NCI-H1436 (cell line): ENCODE measurements around the gene SDHA.
"Not testable (repeated sequence)": the region's sequence is repeated elsewhere in the genome, so short reads cannot be mapped to it uniquely, and the experiment has no call there.

Experiments
- DNase-seq: peaks from one replicate; lab custom pipeline; 2025; lab: John Stamatoyannopoulos, UW

SDHA gene

DNA sequence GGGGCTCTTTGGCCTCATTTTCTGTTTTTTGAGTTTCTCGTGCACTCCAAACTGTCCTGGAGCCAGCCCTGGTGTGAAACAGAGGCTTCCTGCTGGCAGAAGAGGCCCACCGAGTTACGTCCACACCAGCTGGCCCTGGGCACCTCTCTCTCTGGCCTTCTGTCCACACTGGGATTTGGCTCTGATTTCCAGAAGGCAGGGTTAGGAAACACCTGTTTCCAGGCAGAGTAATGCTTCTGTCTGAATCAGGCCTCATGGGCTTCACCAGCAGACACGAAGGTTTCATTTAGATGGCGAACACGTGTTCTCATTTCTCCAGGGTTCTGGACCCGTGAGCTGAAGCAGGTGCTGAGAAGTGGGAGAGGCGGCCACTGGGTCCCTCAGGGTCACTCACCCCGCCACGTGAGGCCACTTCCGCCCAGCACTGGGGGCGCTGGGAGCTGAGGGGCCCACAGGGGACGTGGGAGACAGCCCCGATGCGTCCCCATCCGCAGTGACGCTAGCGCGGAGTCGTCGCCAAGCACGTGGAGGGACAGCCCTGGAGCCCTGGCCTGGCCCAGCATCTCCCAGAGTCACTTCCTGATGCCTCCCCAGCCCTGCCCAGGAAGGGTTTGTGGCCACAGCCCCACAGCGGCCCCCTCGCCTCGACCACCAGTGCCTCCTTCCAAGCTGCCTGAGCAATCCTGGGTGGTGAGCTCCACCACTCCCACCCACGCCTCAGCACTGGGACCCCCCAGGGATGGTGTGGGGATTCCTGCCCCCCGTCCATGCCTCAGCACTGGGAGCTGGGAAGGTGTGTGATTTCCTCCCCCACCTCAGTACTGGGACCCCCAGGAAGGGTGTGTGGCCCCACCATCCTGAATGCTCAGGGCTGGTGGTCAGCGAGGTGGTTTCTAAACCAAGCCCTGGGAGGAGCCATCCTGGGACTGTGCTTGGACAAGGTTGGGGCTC is 31.8 kb upstream of the SDHA start:
- no peak for DNase-seq

DNA sequence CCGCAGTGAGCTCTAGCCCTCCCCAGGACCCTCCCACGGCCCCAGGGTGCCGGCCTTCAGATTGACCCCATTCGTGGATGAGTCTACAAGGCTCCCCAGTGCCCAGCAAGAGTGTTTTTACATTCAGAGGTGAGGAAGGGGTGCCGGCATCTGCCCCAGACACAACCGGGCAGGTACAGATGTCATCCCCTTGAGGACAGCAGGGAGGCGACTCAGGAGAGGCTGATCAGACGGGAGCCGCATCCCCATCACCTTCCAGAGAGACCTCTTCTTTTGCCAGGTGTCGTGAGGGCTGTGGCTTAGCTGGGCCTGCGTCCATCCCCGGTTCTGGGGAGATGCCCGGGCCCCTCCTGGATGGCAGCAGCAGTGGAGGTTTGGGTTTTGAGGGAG is 31.1 kb upstream of the SDHA start:
- no peak for DNase-seq

DNA sequence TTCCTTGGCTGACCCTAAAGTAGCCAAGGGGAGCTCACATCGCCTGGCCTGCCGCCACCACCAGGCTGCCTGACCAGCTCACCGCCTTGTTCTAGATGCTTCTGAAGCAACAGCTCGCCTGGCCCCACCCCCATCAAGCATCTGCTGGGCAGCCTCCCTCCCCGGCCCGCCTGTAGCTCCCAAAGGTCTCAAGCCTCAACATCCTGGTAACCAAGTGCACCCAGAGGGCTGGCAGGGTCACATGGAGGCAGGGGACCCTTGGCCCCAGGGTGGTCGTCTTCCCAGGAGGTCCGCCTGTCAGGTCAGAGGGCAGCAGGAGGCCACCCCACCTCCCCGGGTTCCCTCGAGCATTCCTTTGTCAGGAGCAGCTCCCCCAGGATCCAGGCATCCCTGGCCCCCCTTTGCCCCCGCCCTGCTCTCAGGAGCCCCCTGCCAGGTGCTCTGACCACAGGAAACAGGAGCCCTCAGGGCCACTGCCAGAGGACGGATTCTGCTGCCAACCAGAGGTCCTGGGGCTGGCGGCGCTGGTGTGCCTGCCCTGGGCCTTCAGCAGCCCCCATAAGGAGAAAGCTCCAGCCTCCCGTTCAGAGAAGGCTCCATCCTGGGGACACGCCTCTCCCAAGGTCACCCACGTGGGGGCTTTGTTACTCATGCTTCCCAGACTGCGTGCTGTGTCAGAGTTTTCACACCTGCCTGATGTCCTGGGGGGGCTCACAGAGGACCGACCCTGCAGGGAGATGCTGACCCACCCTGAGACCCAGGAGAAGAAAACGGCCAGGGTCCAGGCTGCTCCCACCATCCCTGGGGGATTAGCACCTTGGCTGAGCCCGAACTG is 30.3 kb upstream of the SDHA start:
- no peak for DNase-seq

GRCh38 chr5:188488-189481 is 29.3 kb upstream of the SDHA start:
- peak; percentile 86 for DNase-seq

DNA sequence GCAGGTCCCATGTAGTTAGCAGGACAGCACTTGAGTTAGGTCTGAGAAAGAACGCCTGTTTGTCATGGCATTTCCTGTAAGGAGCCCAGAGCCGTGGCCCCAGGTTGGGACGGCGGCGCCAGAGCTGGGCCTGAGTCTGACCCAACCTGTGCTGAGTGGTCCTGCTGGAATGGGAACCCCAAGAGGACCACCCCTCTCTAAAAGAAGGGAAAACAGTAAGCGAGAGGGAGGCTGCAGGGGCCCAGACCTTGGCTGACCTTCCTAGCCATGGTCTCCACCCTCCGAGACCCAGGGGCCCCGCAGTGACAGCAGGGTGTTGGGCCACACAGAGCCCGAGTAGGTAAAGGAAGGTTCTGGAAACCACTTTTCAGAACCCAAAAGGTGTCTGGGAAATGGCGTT is 28.6 kb upstream of the SDHA start:
- no peak for DNase-seq

GRCh38 chr5:189976-190365 is 28.1 kb upstream of the SDHA start:
- DNase-seq, result no peak

DNA sequence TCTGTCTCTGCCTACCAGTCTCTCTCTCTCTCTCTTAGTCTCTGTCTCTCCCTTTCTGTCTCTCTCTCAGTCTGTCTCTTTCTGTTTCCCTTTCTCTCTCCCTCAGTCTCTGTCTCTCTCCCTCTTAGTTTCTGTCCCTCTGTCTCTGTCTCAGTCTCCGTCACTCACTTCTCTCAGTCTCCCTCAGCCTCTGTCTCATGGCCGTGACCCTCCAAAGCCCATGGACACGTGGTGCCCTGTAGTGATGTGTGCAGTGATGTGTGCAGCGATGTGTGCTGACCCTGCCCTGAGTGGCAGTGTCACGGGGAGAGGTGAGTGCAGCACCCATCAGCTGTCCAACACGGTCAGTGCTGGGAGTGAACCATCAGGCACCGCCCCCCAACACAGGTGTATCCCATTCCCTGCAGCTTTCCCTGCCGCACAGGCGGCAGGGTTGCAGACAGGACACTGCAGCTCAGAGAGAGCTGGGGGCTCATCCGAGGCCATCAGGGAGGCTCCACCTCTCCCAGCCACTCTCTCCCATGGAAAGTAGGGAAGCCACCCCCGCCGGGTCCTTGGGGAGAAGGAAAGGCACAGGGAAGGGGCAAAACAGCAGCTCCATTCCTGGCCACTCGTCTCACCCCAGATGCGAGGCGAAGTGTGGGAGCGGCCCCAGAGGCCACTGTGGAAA is 27.6 kb upstream of the SDHA start:
- DNase-seq, result no peak

DNA sequence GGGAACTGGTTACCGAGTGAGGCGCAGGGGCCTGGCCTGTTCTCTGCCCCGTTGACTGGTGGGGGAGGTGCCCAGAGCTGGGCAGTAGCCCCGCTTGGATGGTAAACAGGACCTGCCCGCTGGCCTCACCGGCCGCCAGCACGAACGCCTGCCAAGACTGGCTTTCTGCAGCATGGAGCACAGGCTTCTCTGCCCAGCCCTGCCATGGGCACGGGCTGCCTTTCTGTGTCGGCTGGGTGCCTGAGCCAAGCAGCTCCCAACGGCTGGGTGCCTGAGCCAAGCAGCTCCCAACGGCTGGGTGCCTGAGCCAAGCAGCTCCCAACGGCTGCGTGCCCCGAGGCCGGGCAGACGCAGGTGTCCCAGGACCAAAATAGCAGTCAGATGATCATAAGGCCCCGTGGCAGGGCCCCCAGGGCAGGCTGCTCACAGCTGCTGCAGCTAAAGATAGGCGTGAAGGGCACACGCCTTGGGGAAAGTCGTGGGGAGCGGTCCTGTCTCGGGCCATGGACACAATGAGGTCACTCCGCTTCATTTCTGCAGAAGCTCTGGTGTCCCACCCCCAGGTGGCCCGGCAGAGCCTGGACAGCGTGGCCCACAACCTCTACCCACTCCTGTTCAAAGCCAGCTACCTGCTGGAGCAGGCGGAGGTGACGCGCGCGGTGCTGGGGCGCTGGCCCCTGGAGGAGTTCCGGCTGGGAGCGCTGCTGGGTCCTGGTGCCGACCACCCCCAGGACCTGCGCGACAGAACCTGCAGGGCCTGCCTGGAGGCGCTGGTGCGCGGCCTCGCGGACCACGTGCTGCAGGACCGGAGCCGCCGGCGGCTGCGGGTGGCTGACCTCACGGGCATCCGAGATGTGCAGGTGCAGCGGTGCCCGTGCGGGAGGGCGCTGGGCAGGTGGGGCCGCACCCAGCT is 26.8 kb upstream of the SDHA start, which contains the start of gene LRRC14B:
TSS of gene LRRC14B (plus strand) at position 460 of the 913 bp plus-strand sequence. CDS start at position 504, 44 bp downstream.
- peak; percentile 11 for DNase-seq

DNA sequence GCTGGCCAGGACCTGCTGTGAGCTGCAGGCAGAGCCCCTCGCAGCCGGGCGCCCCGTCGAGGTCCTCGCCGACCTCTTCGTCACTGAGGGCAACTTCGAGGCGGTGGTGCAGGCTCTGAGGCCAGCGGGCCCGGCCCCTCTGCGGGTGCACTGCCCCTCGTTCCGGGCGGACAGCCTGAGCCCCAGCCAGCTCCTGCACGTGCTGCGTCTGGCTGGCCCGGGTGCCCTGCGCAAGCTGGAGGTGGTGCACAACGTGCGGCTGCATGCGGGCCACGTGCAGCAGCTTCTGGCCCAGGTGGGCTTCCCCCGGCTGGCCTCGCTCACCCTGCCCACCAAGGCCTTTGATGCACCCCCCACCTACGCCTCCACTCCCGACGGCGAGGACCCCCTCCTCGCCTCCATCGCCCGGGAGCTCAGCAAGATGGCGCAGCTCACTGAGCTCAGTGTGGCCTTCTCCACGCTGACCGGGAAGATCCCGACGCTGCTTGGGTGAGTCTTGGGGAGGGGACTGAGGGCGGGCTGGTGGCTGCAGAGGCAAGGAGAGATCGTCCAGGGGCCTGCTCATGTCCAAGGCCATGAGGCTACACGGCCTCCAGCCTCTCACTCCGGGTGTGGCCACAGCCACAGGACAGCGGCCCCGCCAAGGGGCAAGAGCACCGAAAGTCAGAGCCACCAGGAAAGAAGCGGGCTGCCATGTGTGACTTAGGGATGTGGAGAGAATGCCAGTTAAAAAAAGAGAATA is 26.0 kb upstream of the SDHA start:
- DNase-seq, result no peak

DNA sequence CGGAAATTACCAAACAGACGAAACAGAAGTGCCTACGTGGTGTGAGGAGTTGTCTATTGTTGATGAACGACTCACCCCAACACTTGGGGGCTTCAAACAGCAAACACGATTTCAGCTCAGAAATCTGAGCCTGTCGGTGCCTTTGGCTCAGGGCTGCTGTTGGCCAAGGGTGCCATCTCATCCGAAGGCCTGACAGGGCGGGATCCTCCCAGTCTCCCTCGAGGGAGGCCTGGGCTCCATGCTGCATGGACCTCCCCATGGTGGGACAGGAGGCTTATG is 25.5 kb upstream of the SDHA start:
- DNase-seq, result no peak

DNA sequence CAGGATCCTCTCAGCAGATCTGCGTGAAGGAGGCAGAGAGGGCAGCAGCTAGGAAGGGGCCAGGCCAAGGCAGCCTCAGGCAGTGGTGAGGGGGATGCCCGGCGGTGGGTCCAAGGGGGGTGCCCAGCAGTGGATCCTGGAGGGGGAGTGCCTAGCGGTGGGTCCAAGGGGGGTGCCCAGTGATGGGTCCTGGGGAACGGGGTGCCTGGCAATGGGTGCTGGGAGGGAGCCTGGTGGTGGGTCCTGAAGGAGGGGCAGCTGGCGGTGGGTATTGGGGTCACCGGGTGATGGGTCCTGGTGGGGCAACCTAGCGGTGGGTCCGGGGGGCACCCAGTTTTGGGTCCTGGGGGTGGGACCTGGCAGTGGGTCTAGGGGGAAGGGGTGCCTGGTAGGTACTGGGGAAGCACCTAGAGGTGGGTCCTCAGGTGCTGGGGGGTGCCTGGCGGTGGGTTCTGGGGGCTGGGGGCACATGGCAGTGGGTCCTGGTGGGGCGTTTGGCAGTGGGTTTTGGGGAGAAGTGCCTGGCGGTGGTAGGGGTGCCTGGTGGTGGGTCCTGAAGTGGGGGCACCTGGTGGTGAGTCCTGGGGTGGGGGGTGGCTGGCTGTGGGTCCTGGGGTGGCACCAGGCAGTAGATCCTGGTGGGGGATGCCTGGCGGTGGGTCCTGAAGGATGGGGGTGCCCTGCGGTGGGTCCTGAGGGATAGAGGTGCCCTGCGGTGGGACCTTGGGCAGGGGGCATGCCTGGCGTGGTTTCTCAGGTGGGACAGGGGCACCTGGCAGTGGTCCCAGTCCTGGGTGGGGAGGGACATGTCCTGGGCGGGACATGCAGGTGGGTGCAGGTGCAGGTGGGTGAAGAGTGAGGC is 24.9 kb upstream of the SDHA start:
- no peak for DNase-seq

- no peak for DNase-seq
Observed at GRCh38 chr5:194102-194501, 24.0 kb upstream of the SDHA start.

DNA sequence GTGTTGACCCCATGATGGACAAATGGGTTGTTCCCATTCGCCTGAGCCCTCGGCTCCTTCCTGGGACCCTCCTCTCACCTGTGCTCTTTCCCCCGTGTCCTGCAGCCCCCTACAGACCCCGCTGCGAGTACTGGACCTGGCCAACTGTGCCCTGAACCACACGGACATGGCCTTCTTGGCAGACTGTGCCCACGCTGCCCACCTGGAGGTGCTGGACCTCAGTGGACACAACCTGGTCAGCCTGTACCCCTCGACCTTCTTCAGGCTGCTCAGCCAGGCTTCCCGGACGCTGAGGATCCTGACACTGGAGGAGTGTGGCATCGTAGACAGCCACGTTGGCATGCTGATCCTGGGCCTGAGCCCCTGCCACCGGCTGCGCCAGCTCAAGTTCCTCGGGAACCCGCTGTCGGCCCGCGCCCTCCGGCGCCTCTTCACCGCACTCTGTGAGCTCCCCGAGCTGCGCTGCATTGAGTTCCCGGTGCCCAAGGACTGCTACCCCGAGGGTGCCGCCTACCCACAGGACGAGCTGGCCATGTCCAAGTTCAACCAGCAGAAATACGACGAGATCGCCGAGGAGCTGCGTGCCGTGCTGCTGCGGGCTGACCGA is 23.4 kb upstream of the SDHA start:
- no peak for DNase-seq

DNA sequence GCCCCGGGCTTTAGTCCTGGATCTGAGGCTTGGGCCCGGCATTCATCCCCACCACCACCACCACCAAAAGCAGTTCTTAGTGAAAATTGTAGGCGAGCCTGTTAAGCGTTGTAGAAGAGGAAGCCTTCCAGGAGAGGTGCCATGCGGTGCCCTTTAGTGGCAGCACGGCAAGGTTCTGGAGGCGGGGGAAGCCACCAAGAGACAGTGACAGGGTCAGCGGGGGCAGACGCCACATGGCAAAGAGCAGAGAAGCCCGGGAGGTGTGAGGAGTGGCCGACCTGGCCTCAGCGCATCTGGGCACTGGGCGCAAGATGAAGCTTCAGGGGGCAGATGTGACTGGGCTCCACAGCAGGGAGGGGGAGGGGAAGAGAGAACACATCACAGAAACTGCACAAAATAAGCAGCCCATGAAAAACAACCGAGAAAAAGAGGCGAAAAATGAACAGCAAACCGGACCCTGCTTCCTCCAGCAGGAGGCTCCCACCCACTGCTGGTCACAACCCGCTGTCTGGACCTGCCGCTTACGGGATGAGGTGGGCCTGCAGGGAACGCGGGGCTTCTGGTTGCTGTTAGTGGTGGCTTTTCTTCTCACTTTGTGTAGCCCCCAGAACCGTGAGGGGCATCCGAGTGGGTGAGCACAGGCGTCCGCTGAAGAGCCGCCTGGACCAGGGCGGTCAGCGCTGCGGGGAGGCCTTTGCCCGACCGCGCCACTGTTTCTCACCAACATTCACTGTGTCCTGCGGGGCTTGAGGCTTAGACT is 22.5 kb upstream of the SDHA start:
- DNase-seq, result no peak

- DNase-seq, result no peak
Observed at GRCh38 chr5:196350-196749, 21.8 kb upstream of the SDHA start.

DNA sequence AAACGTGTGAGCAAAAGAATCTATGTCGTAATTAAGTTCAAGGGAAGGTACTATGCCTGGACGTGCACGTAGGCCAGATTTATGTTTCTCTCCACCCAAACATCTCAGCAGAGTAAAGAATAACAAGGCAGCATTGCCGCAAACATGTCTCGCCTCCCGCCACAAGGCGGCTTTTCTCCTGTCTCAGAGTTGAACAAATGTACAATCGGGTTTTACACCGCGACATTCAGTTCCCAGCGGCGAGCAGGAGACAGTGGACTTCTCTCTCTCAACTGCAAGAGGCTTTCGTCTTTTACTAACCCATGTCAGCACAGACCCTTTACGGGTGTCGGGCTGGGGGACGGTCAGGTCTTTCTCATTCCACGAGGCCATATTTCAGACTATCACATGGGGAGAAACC is 21.1 kb upstream of the SDHA start:
- not testable (repeated sequence) for DNase-seq

DNA sequence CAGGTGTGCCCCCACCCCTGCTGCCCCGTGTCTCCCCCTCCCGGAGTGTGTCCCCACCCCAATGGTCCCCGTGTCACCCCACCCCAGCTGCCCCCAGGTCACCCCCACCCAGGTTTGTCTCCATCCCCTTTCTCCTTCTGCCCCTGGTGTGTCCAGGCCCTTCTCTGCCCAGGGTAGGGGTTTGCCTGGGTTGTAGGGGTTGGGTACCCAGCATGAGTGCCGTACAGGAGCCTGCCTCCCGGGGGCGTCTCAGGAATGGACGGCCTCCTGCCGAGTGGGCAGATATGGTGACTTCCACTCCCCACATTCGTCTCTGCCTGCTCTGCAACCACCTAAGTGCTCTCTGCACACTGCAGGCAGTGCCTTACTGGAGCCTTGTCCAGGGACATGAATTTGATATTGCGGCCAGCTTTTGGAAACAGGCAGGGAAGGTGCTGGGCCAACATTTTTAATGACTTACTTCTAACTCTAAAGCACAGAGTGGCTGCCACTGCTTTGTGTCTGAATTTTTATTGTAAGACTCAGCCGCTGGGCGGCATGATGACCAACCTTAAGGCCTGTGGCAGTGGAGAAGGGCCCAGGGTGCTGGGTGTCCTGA is 20.1 kb upstream of the SDHA start:
- no peak for DNase-seq
